Ishikawa (cell line): ENCODE measurements around the gene DMTF1.

Experiments
- CEBPB ChIP-seq: IDR thresholded peaks from 2 replicates; pipeline ENCODE4 v1.6.1; 2012
- CREB1 ChIP-seq: IDR thresholded peaks from 2 replicates; pipeline ENCODE4 v1.6.1; 2012; ENCODE audit warnings: low read depth
- EGR1 ChIP-seq: IDR thresholded peaks from 2 replicates; pipeline ENCODE4 v1.6.1; 2012
- EP300 ChIP-seq: IDR thresholded peaks from 2 replicates; pipeline ENCODE4 v1.6.1; 2012; ENCODE audit warnings: borderline replicate concordance
- FOXM1 ChIP-seq: IDR thresholded peaks from 2 replicates; pipeline ENCODE4 v1.6.1; 2012; ENCODE audit warnings: low read depth, borderline replicate concordance
- MAX ChIP-seq: IDR thresholded peaks from 2 replicates; pipeline ENCODE4 v1.6.1; 2012
- NFIC ChIP-seq: IDR thresholded peaks from 2 replicates; pipeline ENCODE4 v1.6.1; 2012
- RAD21 ChIP-seq: IDR thresholded peaks from 2 replicates; pipeline ENCODE4 v1.6.1; 2012; ENCODE audit warnings: low read depth
- REST ChIP-seq: IDR thresholded peaks from 2 replicates; pipeline ENCODE4 v1.6.1; 2012; ENCODE audit warnings: low read depth, mild to moderate bottlenecking
- TAF1 ChIP-seq: IDR thresholded peaks from 2 replicates; pipeline ENCODE4 v1.6.1; 2012; ENCODE audit warnings: low read depth, mild to moderate bottlenecking
- TCF12 ChIP-seq: IDR thresholded peaks from 2 replicates; pipeline ENCODE4 v1.6.1; 2012; ENCODE audit warnings: low read depth
- TEAD4 ChIP-seq: IDR thresholded peaks from 2 replicates; pipeline ENCODE4 v1.6.1; 2012
- USF1 ChIP-seq: IDR thresholded peaks from 2 replicates; pipeline ENCODE4 v1.6.1; 2012
- YY1 ChIP-seq: IDR thresholded peaks from 2 replicates; pipeline ENCODE4 v1.6.1; 2012; ENCODE audit warnings: low read depth
- ZBTB7A ChIP-seq: IDR thresholded peaks from 2 replicates; pipeline ENCODE4 v1.6.1; 2012; ENCODE audit warnings: low read depth

The DMTF1 gene

GRCh38 chr7:87225696-87226095 is 73.4 kb downstream of the DMTF1 start:
- TF ChIP-seq REST (no peak), RAD21 (no peak), YY1 (no peak), EP300 (no peak), FOXM1 (no peak), USF1 (no peak), TAF1 (no peak), CREB1 (no peak), CEBPB (no peak)

- TF ChIP-seq TCF12: no peak
- TF ChIP-seq CREB1: no peak
- TF ChIP-seq CEBPB: no peak
- TF ChIP-seq NFIC: no peak
- no peak for TF ChIP-seq EP300
- TF ChIP-seq USF1: no peak
- no peak for TF ChIP-seq FOXM1
- TF ChIP-seq MAX: no peak
- no peak for TF ChIP-seq RAD21
- no peak for TF ChIP-seq TAF1
- TF ChIP-seq EGR1: no peak
- TF ChIP-seq ZBTB7A: no peak
- no peak for TF ChIP-seq REST
- TF ChIP-seq YY1: no peak
- TF ChIP-seq TEAD4: no peak
Measured at GRCh38 chr7:87226495-87226894, 74.2 kb downstream of the DMTF1 start.

GRCh38 chr7:87231258-87231657 is 79.0 kb downstream of the DMTF1 start:
- no peak for TF ChIP-seq EP300
- TF ChIP-seq CREB1: no peak
- no peak for TF ChIP-seq USF1
- TF ChIP-seq EGR1: no peak
- no peak for TF ChIP-seq YY1
- TF ChIP-seq CEBPB: no peak
- TF ChIP-seq FOXM1: no peak
- TF ChIP-seq NFIC: no peak
- TF ChIP-seq RAD21: no peak
- no peak for TF ChIP-seq REST
- no peak for TF ChIP-seq MAX
- TF ChIP-seq TCF12: no peak
- no peak for TF ChIP-seq TEAD4
- TF ChIP-seq TAF1: no peak
- TF ChIP-seq ZBTB7A: no peak

- TF ChIP-seq YY1: no peak
- no peak for TF ChIP-seq FOXM1
- no peak for TF ChIP-seq USF1
- no peak for TF ChIP-seq ZBTB7A
- TF ChIP-seq RAD21: no peak
- TF ChIP-seq EP300: no peak
- TF ChIP-seq TCF12: no peak
- TF ChIP-seq NFIC: no peak
- no peak for TF ChIP-seq TAF1
- TF ChIP-seq TEAD4: no peak
- no peak for TF ChIP-seq EGR1
- TF ChIP-seq CREB1: no peak
- TF ChIP-seq CEBPB: no peak
- no peak for TF ChIP-seq MAX
- no peak for TF ChIP-seq REST
Measured at GRCh38 chr7:87231711-87232110, 79.5 kb downstream of the DMTF1 start.
